Heart left ventricle (tissue), 13 donors: ENCODE results near the gene CCL17.

Experiments used
- CTCF ChIP-seq, 12 donors: fragments of 200-600 bp; sonication (generic) in 4 of 12; IDR thresholded peaks; one replicate each; pipeline versions ENCODE4 v1.5.0 to v1.8.0; 2018 to 2022; ENCODE audit warnings: antibody characterized with exemption in 12 of 12, mild to moderate bottlenecking in 5 of 12
- POLR2A ChIP-seq, 2 donors: fragments of 450-650 bp; IDR thresholded peaks; one replicate each; pipeline ENCODE4 v1.6.1; 2017; ENCODE audit warnings: antibody characterized with exemption in 2 of 2, mild to moderate bottlenecking in 2 of 2, moderate library complexity in 2 of 2
- donor health status: ischemic (EF 13 %, LVEDD 7.1; RV severe dilation, severe dysfunction).
- donor health status: DM: no; HTN: yes; CAD: no.
- donor health status: DM: no; HTN: no; CAD: no.
- donor health status: ischemic (EF 25% LVEDD 6.9; RV normal size, moderate dysfunction).
- donor health status: ischemic (EF 25% LVEDD 5.7; RV mildly dilated, moderate dysfunction).
- donor health status: ischemic (EF 35%, LVEDD 5.7; RV mildly dilated, moderate dysfunction).
- donor health status: nonischemic (EF 11% LVEDD 7.7; RV severe dilation, severe dysfunction).
- donor health status: DM: yes; HTN: yes; CAD: no.
- donor health status: PGD.
- donor health status: ischemic (EF 29% LVEDD 5.4; RV normal size, mild dysfunction).
- donor health status: nonischemic (EF 23%, LVEDD 6.1; RV moderate dilation, normal function).

DNA sequence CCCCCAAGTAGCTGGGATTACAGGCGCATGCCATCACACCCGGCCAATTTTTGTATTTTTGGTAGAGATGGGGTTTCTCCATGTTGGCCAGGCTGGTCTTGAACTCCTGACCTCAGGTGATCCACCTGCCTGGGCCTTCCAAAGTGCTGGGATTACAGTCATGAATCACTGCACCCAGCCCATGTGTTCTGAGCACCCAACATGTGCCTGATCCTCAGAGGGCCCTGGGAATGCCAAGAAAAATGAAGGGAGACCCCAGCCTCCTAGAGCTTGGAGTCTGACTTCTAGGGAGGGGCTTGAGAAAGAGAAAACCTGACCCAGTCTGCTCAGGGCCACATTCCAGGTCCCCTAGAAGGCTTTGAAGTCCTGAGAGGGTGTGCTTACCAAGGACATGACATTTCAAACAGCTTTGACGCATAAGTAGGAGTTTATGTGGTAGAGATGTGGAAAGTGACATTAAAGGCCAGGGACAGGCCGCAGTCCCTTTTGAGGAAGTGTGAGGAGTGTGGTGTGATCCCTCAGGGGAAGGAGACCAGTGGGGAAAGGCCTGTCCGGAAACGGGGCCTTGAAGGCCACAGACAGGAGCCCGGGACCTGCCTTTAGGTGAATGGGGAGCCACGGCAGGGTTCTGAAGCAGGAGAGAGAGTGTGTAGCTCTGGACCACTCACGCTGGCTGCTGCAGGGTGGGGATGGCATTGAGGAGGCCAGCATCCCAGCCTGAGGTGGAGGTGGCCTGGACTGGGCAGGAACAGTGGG is 47.1 kb upstream of the CCL17 start:
- TF ChIP-seq CTCF (IDR thresholded peaks at IDR 0.05) (no peak), POLR2A (IDR thresholded peaks at IDR 0.05) (no peak)
